Vagina (tissue), 2 donors: ENCODE measurements around the gene FLT4. TPM values are rescaled to one million over a fixed set of nuclear protein-coding genes. Genes with fewer than 3 reads are reported as not detected.

Experiments
- DNase-seq, 2 donors: peaks; one replicate each; pipeline ENCODE4 v3.0.0-alpha.2; 2017; ENCODE audit errors: extremely low spot score in 2 of 2
- H3K27ac ChIP-seq: fragments of 200-600 bp; sonication (generic); one replicate; pipeline ENCODE4 v1.5.1; 2019
- H3K27me3 ChIP-seq: fragments of 200-600 bp; sonication (generic); one replicate; pipeline ENCODE4 v1.5.1; 2019
- H3K36me3 ChIP-seq, 2 donors: fragments of 200-600 bp; sonication (generic); one replicate each; pipeline ENCODE4 v1.5.1; 2017 to 2019
- H3K4me1 ChIP-seq: fragments of 200-600 bp; sonication (generic); one replicate; pipeline ENCODE4 v1.5.1; 2019
- H3K4me3 ChIP-seq, 2 donors: fragments of 200-600 bp; sonication (generic); 1 replicate in 1 of 2; 2 replicates in 1 of 2; pipeline ENCODE4 v1.5.1; 2016 to 2019
- H3K9me3 ChIP-seq: fragments of 200-600 bp; sonication (generic); one replicate; pipeline ENCODE4 v1.5.1; 2019
- POLR2A ChIP-seq, 2 donors: fragments of 450-650 bp; IDR thresholded peaks; one replicate each; pipeline ENCODE4 v1.6.1; 2017; ENCODE audit warnings: antibody characterized with exemption in 2 of 2, mild to moderate bottlenecking in 2 of 2, moderate library complexity in 2 of 2
- POLR2AphosphoS5 ChIP-seq, 2 donors: sonication (generic); formaldehyde crosslinking; IDR thresholded peaks; one replicate each; pipeline ENCODE4 v1.9.0; 2017; ENCODE audit warnings: antibody characterized with exemption in 2 of 2, mild to moderate bottlenecking in 2 of 2, low read depth in 1 of 2; ENCODE audit not compliant: insufficient read depth in 1 of 2
- intact Hi-C: fragments of 100-400 bp; cut with DNase I; formaldehyde crosslinking; loops from one replicate; pipeline ENCODE4 v1.15.1; 2023
- total RNA-seq: library from RNA; depleted of rRNA; stranded (reverse); fragments of >200 nt; gene quantifications from one replicate; pipeline ENCODE4 v1.2.3, GENCODE V29; 2016
- TF ChIP-seq, protein P1 (sequence below), 3 experiments: fragments of 450-650 bp in 2 of 3; fragments of 200-600 bp in 1 of 3; sonication (generic) in 1 of 3; IDR thresholded peaks; one replicate each; pipeline ENCODE4 v1.5.1; 2017 to 2019; ENCODE audit warnings: antibody characterized with exemption in 3 of 3, mild to moderate bottlenecking in 2 of 3, moderate library complexity in 2 of 3

Gene FLT4
- total RNA-seq, 1 donor from 2014 or later = 20.9 TPM

DNA sequence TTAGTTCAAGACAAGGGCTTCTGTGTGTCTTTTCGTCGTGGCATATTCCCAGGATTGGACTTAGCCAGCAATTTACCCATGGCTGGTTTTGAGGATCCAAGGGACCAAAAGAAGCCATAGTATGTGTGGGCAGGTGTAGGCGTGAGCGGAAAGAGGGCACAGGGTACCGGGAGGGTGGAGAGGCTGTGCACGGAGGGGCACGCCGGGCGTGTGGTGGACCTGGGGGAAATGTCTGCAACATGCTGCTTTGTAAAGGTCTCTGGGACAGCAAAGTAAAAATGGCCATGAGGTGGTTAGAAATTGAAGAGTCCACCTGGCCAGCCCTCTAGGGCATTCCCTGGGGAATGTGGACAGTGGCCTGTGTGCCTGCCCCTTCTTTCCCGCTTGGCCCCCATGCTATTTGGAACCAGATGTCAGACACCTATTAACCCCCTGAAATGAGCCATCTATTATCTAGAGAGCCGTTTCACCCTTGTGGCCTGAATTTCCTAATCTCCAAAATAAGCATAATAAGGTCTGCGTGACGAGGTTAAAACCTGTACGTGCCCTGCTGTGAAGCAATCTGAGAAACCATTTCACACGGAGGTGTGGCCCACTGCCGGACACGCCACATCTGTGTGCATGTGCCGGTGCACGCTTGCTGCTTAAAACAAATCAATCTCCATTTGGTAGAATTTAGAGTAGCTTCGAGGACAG, 5.1 kb downstream of the FLT4 start:
- Histone ChIP-seq H3K9me3 (no peaks in the 10 kb centered on the region), H3K27me3 (no peaks in the 10 kb centered on the region), H3K4me3 (no peak overlapping the region), H3K4me1 (peaks cover 4% of the 10 kb centered on the region), H3K27ac (no peak overlapping the region), H3K36me3 (no peaks in the 10 kb centered on the region)
- intact Hi-C loops = no loop called here
- no peak for DNase-seq
- TF ChIP-seq POLR2AphosphoS5 (IDR thresholded peaks at IDR 0.05; ENCODE audit: insufficient read depth in 1 of 2, low read depth in 1 of 2) = no peak
- TF ChIP-seq, protein P1, sequence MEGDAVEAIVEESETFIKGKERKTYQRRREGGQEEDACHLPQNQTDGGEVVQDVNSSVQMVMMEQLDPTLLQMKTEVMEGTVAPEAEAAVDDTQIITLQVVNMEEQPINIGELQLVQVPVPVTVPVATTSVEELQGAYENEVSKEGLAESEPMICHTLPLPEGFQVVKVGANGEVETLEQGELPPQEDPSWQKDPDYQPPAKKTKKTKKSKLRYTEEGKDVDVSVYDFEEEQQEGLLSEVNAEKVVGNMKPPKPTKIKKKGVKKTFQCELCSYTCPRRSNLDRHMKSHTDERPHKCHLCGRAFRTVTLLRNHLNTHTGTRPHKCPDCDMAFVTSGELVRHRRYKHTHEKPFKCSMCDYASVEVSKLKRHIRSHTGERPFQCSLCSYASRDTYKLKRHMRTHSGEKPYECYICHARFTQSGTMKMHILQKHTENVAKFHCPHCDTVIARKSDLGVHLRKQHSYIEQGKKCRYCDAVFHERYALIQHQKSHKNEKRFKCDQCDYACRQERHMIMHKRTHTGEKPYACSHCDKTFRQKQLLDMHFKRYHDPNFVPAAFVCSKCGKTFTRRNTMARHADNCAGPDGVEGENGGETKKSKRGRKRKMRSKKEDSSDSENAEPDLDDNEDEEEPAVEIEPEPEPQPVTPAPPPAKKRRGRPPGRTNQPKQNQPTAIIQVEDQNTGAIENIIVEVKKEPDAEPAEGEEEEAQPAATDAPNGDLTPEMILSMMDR (IDR thresholded peaks at IDR 0.05) = no peak
- TF ChIP-seq POLR2A (IDR thresholded peaks at IDR 0.05) = no peak

DNA sequence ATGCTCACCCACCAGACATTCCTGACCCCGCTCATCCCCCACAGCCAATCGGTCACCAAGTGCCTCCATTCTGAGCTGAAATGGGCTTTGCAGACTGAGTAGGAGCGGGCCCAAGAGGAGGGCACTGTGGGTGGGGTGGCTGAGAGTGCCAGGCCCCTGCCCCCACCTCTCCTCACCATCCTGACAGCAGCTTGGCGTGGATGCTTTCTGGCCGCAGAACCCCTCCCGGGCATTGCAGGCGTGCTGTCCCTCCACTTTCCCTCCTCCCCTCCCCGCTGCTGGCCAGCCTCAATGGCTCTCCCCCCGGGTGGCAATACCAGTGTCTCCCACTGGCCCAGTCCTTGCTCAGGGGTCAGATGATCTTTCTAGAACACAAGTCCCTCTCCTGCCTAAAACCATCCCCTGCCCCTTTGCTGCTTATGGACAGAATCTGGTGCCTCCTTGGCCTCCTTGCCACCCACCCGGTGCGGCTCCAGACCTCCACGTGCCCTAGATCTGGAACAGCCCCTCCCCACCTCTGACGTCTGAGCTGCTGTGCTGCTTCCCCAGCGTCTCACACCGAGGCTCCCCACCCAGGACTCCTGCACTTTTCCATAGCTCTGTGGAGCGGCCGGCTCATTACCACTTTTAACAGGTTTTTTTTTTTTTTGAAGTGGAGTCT, 6.1 kb downstream of the FLT4 start:
- DNase-seq = no peak
- intact Hi-C loops = no loop called here
- no peaks in the 10 kb centered on the region for H3K9me3 ChIP-seq
- H3K4me3 ChIP-seq = no peak overlapping the region
- H3K4me1 ChIP-seq = no peaks in the 10 kb centered on the region
- no peak overlapping the region for H3K27ac ChIP-seq
- TF ChIP-seq POLR2A (IDR thresholded peaks at IDR 0.05) (no peak), POLR2AphosphoS5 (IDR thresholded peaks at IDR 0.05; ENCODE audit: insufficient read depth in 1 of 2, low read depth in 1 of 2) (no peak)
- TF ChIP-seq, protein P1 (IDR thresholded peaks at IDR 0.05) = no peak
- H3K36me3 ChIP-seq = no peaks in the 10 kb centered on the region
- no peaks in the 10 kb centered on the region for H3K27me3 ChIP-seq

DNA sequence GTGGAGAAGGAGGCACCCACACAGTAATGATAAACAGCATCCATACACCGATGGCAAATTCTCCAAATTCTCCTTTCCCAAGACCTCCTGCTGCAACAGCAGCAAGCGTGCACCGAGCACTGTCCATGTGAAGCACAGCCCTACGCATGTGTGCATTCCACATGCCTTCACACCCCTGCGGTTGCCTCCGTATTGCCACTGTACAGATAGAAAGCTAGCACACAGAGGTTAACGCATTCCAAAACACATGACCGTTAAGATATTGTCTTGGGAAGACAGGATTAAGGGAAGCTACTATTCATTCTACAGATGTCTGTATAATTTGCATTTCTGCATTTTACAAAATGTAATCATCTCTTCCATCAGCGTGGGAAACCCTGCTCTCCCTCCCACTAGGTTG, 6.6 kb downstream of the FLT4 start:
- no peaks in the 10 kb centered on the region for H3K36me3 ChIP-seq
- TF ChIP-seq, protein P1 (IDR thresholded peaks at IDR 0.05) = no peak
- TF ChIP-seq POLR2A (IDR thresholded peaks at IDR 0.05) (no peak), POLR2AphosphoS5 (IDR thresholded peaks at IDR 0.05; ENCODE audit: insufficient read depth in 1 of 2, low read depth in 1 of 2) (no peak)
- DNase-seq = no peak
- no peaks in the 10 kb centered on the region for H3K27me3 ChIP-seq
- H3K4me1 ChIP-seq = no peaks in the 10 kb centered on the region
- intact Hi-C loops = no loop called here
- no peak overlapping the region for H3K27ac ChIP-seq
- no peak overlapping the region for H3K4me3 ChIP-seq
- no peaks in the 10 kb centered on the region for H3K9me3 ChIP-seq

DNA sequence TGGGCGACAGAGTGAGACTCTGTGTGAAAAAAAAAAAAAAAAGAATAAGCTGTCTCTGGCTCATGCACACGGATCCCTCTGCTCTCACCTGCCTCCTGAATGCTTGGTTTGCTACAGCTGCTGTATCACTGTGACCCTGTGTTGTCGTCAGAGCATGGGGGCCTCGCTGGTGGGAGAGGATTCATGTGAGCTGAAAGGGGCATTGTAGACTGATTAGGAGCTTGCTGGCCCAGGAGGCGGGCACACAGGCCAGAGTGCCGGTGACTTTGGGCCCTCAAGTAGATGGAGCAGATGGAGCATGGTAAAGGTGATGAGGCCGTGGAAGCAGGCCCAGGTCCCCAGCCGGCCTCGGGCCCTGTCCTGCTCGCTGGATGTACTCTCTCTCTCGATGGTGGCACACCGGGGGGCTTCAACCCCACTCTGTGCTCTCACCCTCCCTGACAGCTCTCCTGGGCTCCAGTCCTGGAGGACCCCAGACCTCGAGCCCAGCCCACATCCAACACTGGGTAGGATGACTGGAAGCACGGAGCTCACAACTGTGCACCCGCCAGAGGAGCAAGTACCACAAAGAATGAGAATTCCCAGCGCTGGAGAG, 7.1 kb downstream of the FLT4 start:
- intact Hi-C loops = no loop called here
- Histone ChIP-seq H3K9me3 (no peaks in the 10 kb centered on the region), H3K27ac (no peak overlapping the region), H3K27me3 (no peaks in the 10 kb centered on the region), H3K4me3 (no peak overlapping the region), H3K4me1 (no peaks in the 10 kb centered on the region), H3K36me3 (no peaks in the 10 kb centered on the region)
- DNase-seq = no peak
- no peak for TF ChIP-seq POLR2A (IDR thresholded peaks at IDR 0.05)
- TF ChIP-seq, protein P1 (IDR thresholded peaks at IDR 0.05) = no peak
- TF ChIP-seq POLR2AphosphoS5 (IDR thresholded peaks at IDR 0.05; ENCODE audit: insufficient read depth in 1 of 2, low read depth in 1 of 2) = no peak

DNA sequence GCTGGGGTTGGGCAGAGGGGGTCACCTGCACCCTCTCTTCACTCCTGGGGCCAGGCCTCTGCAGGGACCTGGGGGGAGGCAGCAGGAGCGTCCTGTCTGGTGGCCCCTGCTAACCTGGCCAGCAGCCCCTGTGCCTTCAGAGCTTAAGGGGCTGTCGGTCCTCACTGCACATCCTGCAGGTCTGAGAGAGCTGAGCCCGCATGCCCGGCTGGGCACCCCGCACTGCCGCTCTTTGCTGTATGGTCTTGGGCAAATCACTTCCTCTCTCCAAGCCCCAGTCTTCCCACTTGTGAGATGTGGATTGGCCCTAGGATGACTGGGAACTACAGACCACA, 7.9 kb downstream of the FLT4 start:
- no peak for DNase-seq
- no peaks in the 10 kb centered on the region for H3K27me3 ChIP-seq
- no peak overlapping the region for H3K27ac ChIP-seq
- H3K36me3 ChIP-seq = no peaks in the 10 kb centered on the region
- no peak overlapping the region for H3K4me3 ChIP-seq
- H3K9me3 ChIP-seq = no peaks in the 10 kb centered on the region
- H3K4me1 ChIP-seq = no peaks in the 10 kb centered on the region
- intact Hi-C loops = no loop called here
- TF ChIP-seq POLR2A (IDR thresholded peaks at IDR 0.05) (no peak), POLR2AphosphoS5 (IDR thresholded peaks at IDR 0.05; ENCODE audit: insufficient read depth in 1 of 2, low read depth in 1 of 2) (no peak)
- TF ChIP-seq, protein P1 (IDR thresholded peaks at IDR 0.05) = no peak
